Hematopoietic multipotent progenitor cell treated with erythropoietin and hydrocortisone succinate and interleukin-3 and kit ligand, for 4 days (in vitro differentiated cells): ENCODE data around the gene MTIF3.
A peak's percentile ranks its signal among the peaks of the same experiment; 100 is the strongest.

Experiments used
- DNase-seq: peaks from one replicate; pipeline ENCODE4 v3.0.0-alpha.2; 2015

MTIF3 gene

GRCh38 chr13:27450921-27451471, 632 bp upstream of the MTIF3 start:
- DNase-seq, result peak; percentile 54

DNA sequence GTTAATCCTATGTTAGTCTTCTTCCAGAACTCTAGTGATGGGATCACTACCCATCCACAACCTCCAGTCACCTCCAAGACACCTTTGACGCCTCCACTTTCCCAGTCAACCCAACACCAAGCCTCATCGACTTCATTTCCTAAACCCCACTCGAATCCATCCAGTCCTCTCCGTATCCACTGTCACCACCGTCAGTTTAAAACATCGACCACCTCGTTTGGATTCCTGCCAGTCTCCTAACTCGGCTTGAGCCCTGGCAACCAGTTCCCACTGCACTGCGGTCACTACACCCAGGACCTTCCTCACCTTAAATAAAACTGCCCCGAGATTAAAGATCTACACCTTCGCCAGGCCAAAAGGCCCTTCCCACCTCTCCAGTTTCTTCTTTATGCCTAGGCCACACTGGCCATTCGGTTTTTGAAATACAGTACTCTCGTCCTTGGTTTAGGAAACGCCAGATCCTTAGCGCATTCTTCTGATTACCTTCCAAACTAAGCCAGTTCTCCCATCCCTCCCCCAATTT, 1.2 kb downstream of the MTIF3 start:
- no peak for DNase-seq

GRCh38 chr13:27448308-27448707, 2.1 kb downstream of the MTIF3 start:
- DNase-seq, result no peak

GRCh38 chr13:27446986-27447583, 3.3 kb downstream of the MTIF3 start:
- DNase-seq, result peak; percentile 68

DNA sequence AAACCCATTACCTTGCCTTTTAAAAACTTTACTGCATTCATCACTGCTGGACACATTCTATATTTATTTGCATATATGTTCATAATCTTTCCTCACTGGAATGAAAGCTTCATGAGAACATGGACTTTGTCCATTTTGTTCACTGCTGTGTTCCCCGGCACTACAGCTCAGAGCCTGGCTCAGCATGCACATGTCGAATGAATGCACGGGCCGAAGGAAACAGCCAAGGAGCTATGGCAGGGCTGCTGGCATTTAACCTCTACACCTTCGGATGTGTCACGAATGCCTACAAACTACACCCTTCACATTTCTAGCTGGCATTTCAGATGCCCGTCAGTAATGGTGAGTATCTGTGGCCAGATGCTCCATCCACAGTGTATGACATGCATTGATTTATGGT, 7.6 kb downstream of the MTIF3 start:
- DNase-seq, result no peak

DNA sequence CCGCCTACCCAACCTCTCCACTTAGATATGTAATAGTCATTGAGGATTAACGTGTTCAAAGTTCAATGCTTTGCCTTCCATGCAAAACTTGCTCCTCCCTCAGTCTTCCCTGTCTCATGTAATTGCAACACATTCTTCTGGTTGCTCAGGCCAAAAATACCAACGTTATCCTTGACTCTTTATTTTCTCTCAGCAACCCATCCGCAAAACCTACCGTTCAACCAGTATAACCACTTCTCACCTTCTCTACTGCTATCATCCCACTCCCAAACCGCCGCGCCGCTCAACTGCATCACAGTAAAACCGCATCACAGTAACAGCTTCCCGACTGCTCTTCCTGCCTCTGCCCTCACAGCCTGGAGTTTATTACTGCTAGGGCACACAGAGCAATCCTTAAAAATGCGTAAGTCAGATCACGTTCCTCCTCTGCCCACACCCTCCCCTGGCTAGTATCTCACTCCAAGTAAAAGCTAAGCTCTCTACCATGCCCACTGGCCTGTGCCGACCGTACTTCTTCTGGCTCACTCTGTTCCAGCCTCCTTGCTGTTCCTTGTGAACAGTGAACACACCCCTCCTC, 8.2 kb downstream of the MTIF3 start:
- peak; percentile 50 for DNase-seq

DNA sequence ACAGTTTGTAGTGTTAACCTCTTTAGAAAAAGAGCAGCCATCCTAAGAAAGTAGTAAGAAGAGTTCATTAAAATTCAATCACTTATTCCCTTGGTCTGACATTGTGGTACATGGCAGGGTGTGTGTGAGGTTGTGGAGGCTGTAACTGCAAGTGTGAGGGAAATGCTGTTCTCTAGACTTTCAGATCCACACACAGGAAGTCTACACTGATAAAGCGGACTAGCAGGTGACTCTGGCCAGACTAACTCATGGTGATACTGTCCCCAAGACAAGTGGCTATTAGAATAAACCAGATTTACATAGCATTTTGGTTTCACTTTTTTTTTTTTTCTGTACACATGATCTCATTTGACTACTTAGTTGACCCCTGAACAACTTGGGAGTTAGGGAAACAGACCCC, 10.0 kb downstream of the MTIF3 start:
- no peak for DNase-seq

DNA sequence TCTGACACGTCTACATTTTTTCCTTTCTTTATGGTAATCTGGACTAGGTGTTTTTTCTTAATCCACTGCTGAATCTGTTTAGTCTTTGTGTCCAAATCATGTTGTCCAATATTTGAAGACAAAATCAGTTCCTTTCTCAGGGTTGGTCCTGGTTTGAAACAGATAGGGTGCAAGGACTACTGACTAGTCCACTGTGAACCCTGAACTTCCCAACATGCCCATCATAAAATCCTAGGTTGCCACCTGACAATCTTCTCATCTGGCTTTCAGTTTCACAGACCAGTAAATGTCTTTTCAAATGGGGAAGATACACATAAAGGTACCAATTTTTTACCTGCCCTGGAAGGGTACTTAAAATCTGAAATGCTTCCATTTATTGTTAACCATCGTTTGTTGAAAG, 13.2 kb downstream of the MTIF3 start:
- no peak for DNase-seq

- DNase-seq, result no peak
These were observed 17.7 kb downstream of the MTIF3 start for GRCh38 chr13:27432611-27433210.

DNA sequence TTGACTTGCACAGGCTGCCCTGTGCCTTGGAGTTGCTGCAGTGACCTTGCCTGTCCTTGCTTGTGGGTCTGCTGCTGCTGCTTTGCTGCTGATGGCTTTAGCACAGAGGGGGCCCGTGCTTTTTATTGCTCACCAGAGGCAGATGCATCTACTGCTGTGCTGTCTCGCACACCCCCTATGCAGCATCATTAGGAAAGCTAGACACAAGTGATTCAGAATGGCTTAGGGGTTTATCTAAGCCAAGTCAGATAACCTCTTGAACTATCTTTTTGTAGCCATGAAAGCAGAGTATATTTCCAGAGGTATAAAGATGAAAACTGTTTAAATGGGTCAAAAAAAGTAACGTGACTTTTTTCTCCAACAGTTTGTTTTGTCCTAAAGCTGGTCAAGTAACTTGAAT, 18.2 kb downstream of the MTIF3 start:
- no peak for DNase-seq

DNA sequence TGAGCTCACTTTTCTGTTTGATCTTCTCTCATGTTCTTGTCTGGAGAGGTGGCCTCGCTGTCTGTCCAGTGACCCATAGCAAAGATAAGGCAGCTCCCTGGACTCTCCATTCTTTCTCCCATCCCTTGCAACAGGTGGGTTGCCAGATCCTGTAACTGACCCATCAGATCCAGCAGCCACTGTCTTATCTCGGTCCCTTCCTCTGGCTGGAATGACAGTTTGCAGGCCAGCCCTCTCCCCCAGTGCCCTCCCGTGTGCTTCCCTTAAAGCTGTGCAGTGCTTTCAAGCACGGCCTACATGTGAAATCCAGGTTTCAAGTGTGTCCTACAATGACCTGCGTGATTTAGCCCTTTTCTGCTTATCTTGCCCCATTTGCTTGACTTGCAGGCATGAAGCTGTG, 22.2 kb downstream of the MTIF3 start:
- no peak for DNase-seq

DNA sequence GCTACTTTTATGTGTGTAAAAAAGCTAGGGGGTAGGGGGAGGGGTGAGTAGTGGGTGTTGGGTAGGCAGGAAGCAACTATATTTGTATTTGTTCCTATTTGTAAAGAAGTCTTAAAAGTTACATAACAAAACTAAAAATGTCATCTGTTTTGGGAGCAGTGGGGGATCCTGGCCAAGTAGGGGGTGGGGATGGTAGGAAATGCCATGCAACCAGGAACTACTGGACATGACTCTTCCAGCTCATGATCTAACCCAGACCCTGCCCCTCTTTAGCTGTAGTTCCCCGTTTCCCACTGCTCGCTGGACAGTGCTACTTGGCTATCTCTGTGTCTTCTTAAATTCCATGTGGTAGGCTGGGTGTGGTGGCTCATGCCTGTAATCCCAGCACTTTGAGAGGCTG, 22.7 kb downstream of the MTIF3 start:
- DNase-seq, result no peak

- peak; percentile 98 for DNase-seq
These were observed 24.3 kb downstream of the MTIF3 start for GRCh38 chr13:27425918-27426630.

- DNase-seq, result peak; percentile 35
These were observed 25.0 kb downstream of the MTIF3 start for GRCh38 chr13:27425158-27425917.

GRCh38 chr13:27424246-27425157, 25.9 kb downstream of the MTIF3 start, which contains the start of gene GTF3A:
GTF3A (plus strand) TSS chr13:27424619.
- peak; percentile 94 for DNase-seq

DNA sequence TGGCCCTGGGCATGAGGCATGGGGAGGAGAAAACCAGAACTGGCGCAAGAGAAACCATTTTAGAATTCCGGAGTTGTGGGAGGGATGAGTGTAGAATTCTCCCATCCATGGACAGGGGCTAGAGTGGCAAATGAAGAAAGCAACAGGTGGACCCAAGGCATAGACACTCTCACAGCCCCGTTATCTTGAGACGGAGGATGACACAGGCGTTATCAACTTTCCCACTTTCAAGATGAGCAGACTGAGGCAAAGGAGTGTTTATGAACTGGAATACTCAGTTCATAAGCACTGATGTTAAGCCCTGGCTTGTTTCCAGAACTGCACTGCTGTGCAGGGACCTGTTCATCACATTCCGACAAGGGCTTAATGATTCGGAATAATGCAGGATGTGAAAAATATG, 27.0 kb downstream of the MTIF3 start:
- no peak for DNase-seq

GRCh38 chr13:27421101-27421871, 29.1 kb downstream of the MTIF3 start:
- peak; percentile 46 for DNase-seq

GRCh38 chr13:27419328-27419727, 31.0 kb downstream of the MTIF3 start:
- no peak for DNase-seq

DNA sequence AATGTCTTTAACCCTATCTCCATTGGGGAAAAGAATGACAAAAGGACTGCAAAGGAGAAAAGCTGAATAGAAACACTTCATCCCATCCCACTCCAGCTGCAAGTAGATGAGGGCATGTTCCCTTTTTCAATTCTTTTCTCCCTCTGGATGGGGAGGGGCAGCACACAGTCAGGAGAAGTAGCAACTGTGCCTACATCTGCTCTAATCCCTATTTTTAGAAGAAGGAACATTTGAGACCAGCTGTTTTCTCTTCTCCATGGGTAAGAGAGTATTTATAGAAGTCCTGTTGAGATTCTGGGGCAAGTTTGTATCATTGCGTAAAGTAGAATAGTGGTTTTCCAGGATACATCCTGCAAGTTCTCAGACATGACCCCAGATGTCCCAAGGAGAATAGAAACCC, 35.2 kb downstream of the MTIF3 start:
- no peak for DNase-seq

GRCh38 chr13:27411341-27411740, 39.0 kb downstream of the MTIF3 start:
- DNase-seq, result no peak

DNA sequence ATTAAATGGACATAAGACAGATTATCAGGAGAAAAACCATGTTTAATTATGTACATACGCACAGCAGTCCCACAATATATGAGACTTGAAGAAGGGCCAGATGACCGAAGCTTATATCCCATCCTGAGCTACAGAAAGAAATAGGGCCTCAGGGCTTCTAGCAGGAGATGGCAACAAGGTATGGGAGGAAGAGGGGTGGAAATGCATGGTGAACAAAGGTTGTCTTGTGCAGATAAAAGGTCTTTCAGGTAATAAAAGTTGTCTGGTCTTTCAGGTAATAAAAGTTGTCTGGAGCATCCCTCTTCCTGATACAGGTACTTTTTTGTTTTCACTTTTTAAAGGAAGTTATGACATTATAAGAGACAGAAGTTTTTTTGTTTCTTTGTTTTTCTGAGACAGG, 41.4 kb downstream of the MTIF3 start:
- DNase-seq, result no peak
